Stomach (tissue), 9 donors: ENCODE measurements around the gene BICRA. TPM values are rescaled to one million over a fixed set of nuclear protein-coding genes. Genes with fewer than 3 reads are reported as not detected.

Experiments
- DNase-seq, 2 donors: peaks; one replicate each; pipeline versions ENCODE4 v3.0.0 to v3.0.0-alpha.2; 2013 to 2019
- H3K27ac ChIP-seq, 5 donors: fragments of 200-600 bp in 4 of 5; sonication (generic) in 4 of 5; one replicate each; pipeline ENCODE4 v1.5.1; 2013 to 2019; ENCODE audit warnings: mild to moderate bottlenecking in 1 of 5, moderate library complexity in 1 of 5
- H3K27me3 ChIP-seq, 3 donors: fragments of 200-600 bp; sonication (generic); one replicate each; pipeline ENCODE4 v1.5.1; 2017 to 2019; ENCODE audit warnings: mixed run types in 1 of 3
- H3K36me3 ChIP-seq, 4 donors: fragments of 200-600 bp; sonication (generic); 1 replicate in 3 of 4; 2 replicates in 1 of 4; pipeline ENCODE4 v1.5.1; 2016 to 2019
- H3K4me1 ChIP-seq, 4 donors: fragments of 200-600 bp; sonication (generic); one replicate each; pipeline ENCODE4 v1.5.1; 2016 to 2019
- H3K4me3 ChIP-seq, 4 donors: fragments of 200-600 bp; sonication (generic) in 3 of 4; one replicate each; pipeline ENCODE4 v1.5.1; 2016 to 2019; ENCODE audit warnings: mild to moderate bottlenecking in 1 of 4
- H3K9me3 ChIP-seq, 4 donors: fragments of 200-600 bp; sonication (generic); one replicate each; pipeline ENCODE4 v1.5.1; 2016 to 2019
- CTCF ChIP-seq, 7 experiments: fragments of 450-650 bp in 4 of 7; fragments of 200-600 bp in 3 of 7; sonication (generic) in 3 of 7; IDR thresholded peaks; one replicate each; pipeline ENCODE4 v1.5.1; 2016 to 2019; ENCODE audit warnings: antibody characterized with exemption in 7 of 7, control low read depth in 2 of 7, mild to moderate bottlenecking in 1 of 7
- EP300 ChIP-seq: sonication (generic); formaldehyde crosslinking; IDR thresholded peaks from one replicate; pipeline ENCODE4 v1.6.1; 2017; ENCODE audit warnings: antibody characterized with exemption
- POLR2A ChIP-seq, 4 donors: fragments of 450-650 bp; IDR thresholded peaks; one replicate each; pipeline ENCODE4 v1.6.1; 2016; ENCODE audit warnings: antibody characterized with exemption in 4 of 4, control low read depth in 2 of 4, mild to moderate bottlenecking in 1 of 4, moderate library complexity in 1 of 4
- POLR2AphosphoS5 ChIP-seq, 3 donors: sonication (generic); formaldehyde crosslinking; IDR thresholded peaks; one replicate each; pipeline ENCODE4 v1.6.1; 2016; ENCODE audit warnings: antibody characterized with exemption in 3 of 3
- WGBS, 5 donors: extraction: QIAGEN DNeasy Blood & Tissue Kit in 3 of 5; methylation state at CpG; one replicate each; pipeline versions ENCODE4 v1.1.5 to v1.1.7; 2013 to 2018; 5-methylcytosine and 5-hydroxymethylcytosine counted together
- intact Hi-C: fragments of 100-400 bp; cut with DNase I; formaldehyde crosslinking; loops from one replicate; pipeline ENCODE4 v1.15.1; 2023; ENCODE audit warnings: low total_unique reads
- polyA plus RNA-seq, 3 donors: library from polyadenylated mRNA; stranded (reverse); fragments of 200-250 nt; gene quantifications; one replicate each; pipeline ENCODE4 v1.2.3, GENCODE V29; 2013
- total RNA-seq, 5 donors: library from RNA; depleted of rRNA; stranded (reverse); fragments of >200 nt; gene quantifications; one replicate each; pipeline versions ENCODE4 v1.1.0 to v1.2.3, GENCODE V29; 2014 to 2016
- donor health status: healthy with polysubstance abuse.
- donor health status: Bipolar disorder and iron deficiency.
- donor health status: healthy.

BICRA gene
- total and polyA plus RNA-seq, 8 donors: 2.7 to 13.4 (median 9.5) TPM

GRCh38 chr19:47614559-47614958 is 5.6 kb downstream of the BICRA start:
- Histone ChIP-seq H3K27ac (peak overlapping the region in 1 of 5 donors; percentile 99), H3K4me1 (peaks cover 43 to 82% (median 64%) of the 10 kb centered on the region in 4 donors), H3K9me3 (no peaks in the 10 kb centered on the region), H3K27me3 (no peaks in the 10 kb centered on the region), H3K36me3 (peaks cover 0 to 19% (median 4%) of the 10 kb centered on the region in 4 donors), H3K4me3 (no peak overlapping the region)
- intact Hi-C loops: no loop called here
- DNase-seq: no peak
- WGBS, 5 donors: 96 to 98% (median 97%) methylated on average over 10 of the region's 10 CpGs
- TF ChIP-seq POLR2A (IDR thresholded peaks at IDR 0.05) (no peak), EP300 (no peak), POLR2AphosphoS5 (IDR thresholded peaks at IDR 0.05) (no peak), CTCF (IDR thresholded peaks at IDR 0.05) (no peak)

GRCh38 chr19:47615230-47615629 is 6.3 kb downstream of the BICRA start:
- DNase-seq: no peak
- Histone ChIP-seq H3K9me3 (no peaks in the 10 kb centered on the region), H3K27me3 (no peaks in the 10 kb centered on the region), H3K4me3 (no peak overlapping the region), H3K27ac (peak overlapping the region in 1 of 5 donors; percentile 21), H3K36me3 (peaks cover 0 to 26% (median 4%) of the 10 kb centered on the region in 4 donors), H3K4me1 (peaks cover 43 to 88% (median 65%) of the 10 kb centered on the region in 4 donors)
- intact Hi-C loops: no loop called here
- WGBS, 5 donors: 77 to 89% (median 81%) methylated on average over 7 of the region's 7 CpGs
- TF ChIP-seq POLR2A (IDR thresholded peaks at IDR 0.05): no peak
- TF ChIP-seq POLR2AphosphoS5 (IDR thresholded peaks at IDR 0.05): no peak
- no peak for TF ChIP-seq EP300
- no peak for TF ChIP-seq CTCF (IDR thresholded peaks at IDR 0.05)

- Histone ChIP-seq H3K27ac (peak overlapping the region in 1 of 5 donors; percentile 21), H3K27me3 (no peaks in the 10 kb centered on the region), H3K9me3 (no peaks in the 10 kb centered on the region), H3K4me3 (no peak overlapping the region), H3K36me3 (peaks cover 0 to 29% (median 4%) of the 10 kb centered on the region in 4 donors), H3K4me1 (peaks cover 38 to 86% (median 60%) of the 10 kb centered on the region in 4 donors)
- TF ChIP-seq POLR2A (IDR thresholded peaks at IDR 0.05) (no peak), EP300 (no peak), POLR2AphosphoS5 (IDR thresholded peaks at IDR 0.05) (no peak), CTCF (IDR thresholded peaks at IDR 0.05) (no peak)
- DNase-seq: no peak
- intact Hi-C loops: no loop called here
- WGBS, 5 donors: 74 to 91% (median 87%) methylated on average over 6 to 7 of the region's 7 CpGs
Observed at GRCh38 chr19:47615714-47616113, 6.8 kb downstream of the BICRA start.

GRCh38 chr19:47618771-47619170 is 9.8 kb downstream of the BICRA start:
- 58 to 69% (median 66%) methylated on average over 12 to 14 of the region's 14 CpGs for WGBS, 5 donors
- H3K4me1 ChIP-seq: peaks cover 20 to 85% (median 43%) of the 10 kb centered on the region in 4 donors
- intact Hi-C loops: no loop called here
- no peaks in the 10 kb centered on the region for H3K27me3 ChIP-seq
- no peak overlapping the region for H3K4me3 ChIP-seq
- H3K27ac ChIP-seq: peak overlapping the region in 2 of 5 donors; percentile 29 to 75
- no peak for TF ChIP-seq POLR2A (IDR thresholded peaks at IDR 0.05)
- peak in 1 of 3 donors; percentile 24 for TF ChIP-seq POLR2AphosphoS5 (IDR thresholded peaks at IDR 0.05)
- no peaks in the 10 kb centered on the region for H3K9me3 ChIP-seq
- peaks cover 0 to 33% (median 5%) of the 10 kb centered on the region in 4 donors for H3K36me3 ChIP-seq
- no peak for DNase-seq

GRCh38 chr19:47619763-47620162 is 10.8 kb downstream of the BICRA start:
- DNase-seq: no peak
- peaks cover 23 to 91% (median 46%) of the 10 kb centered on the region in 4 donors for H3K4me1 ChIP-seq
- peak overlapping the region in 2 of 5 donors; percentile 7 to 75 for H3K27ac ChIP-seq
- no peaks in the 10 kb centered on the region for H3K9me3 ChIP-seq
- intact Hi-C loops: no loop called here
- no peaks in the 10 kb centered on the region for H3K27me3 ChIP-seq
- TF ChIP-seq EP300: no peak
- peak in 1 of 3 donors; percentile 15 for TF ChIP-seq POLR2AphosphoS5 (IDR thresholded peaks at IDR 0.05)
- H3K36me3 ChIP-seq: peaks cover 0 to 27% (median 4%) of the 10 kb centered on the region in 4 donors
- 55 to 68% (median 64%) methylated on average over 6 of the region's 6 CpGs for WGBS, 5 donors
- H3K4me3 ChIP-seq: no peak overlapping the region
